Lower leg skin (tissue), 4 donors: Measurements from ENCODE around the gene TMCO4. TPM values are rescaled to one million over a fixed set of nuclear protein-coding genes. Genes with fewer than 3 reads are reported as not detected.

ENCODE experiments used
- DNase-seq, 2 donors: peaks; one replicate each; pipeline ENCODE4 v3.0.0-alpha.2; 2019; ENCODE audit warnings: low spot score in 2 of 2
- H3K4me3 ChIP-seq: fragments of 200-600 bp; sonication (generic); 2 replicates; pipeline ENCODE4 v1.5.1; 2017; ENCODE audit warnings: mild to moderate bottlenecking, low read depth; ENCODE audit not compliant: poor library complexity, severe bottlenecking
- CTCF ChIP-seq, 3 donors: fragments of 450-650 bp; IDR thresholded peaks; one replicate each; pipeline ENCODE4 v1.5.1; 2016; ENCODE audit warnings: antibody characterized with exemption in 3 of 3, mild to moderate bottlenecking in 3 of 3, moderate library complexity in 2 of 3
- POLR2A ChIP-seq, 2 donors: fragments of 450-650 bp; IDR thresholded peaks; one replicate each; pipeline ENCODE4 v1.6.1; 2016 to 2017; ENCODE audit warnings: antibody characterized with exemption in 2 of 2, mild to moderate bottlenecking in 1 of 2, moderate library complexity in 1 of 2
- WGBS, 2 donors: methylation state at CpG; one replicate each; pipeline ENCODE4 v1.1.5; 2018; 5-methylcytosine and 5-hydroxymethylcytosine counted together
- intact Hi-C: fragments of 100-400 bp; cut with DNase I; formaldehyde crosslinking; loops from one replicate; pipeline ENCODE4 v1.15.0; 2023; ENCODE audit warnings: low total_unique reads
- total RNA-seq, 4 donors: library from RNA; depleted of rRNA; stranded (reverse); fragments of >200 nt; gene quantifications; one replicate each; pipeline ENCODE4 v1.1.0, GENCODE V29; 2016

The TMCO4 gene
- total RNA-seq, 4 donors from 2014 or later, result 10.6 to 26.7 (median 18.7) TPM

DNA sequence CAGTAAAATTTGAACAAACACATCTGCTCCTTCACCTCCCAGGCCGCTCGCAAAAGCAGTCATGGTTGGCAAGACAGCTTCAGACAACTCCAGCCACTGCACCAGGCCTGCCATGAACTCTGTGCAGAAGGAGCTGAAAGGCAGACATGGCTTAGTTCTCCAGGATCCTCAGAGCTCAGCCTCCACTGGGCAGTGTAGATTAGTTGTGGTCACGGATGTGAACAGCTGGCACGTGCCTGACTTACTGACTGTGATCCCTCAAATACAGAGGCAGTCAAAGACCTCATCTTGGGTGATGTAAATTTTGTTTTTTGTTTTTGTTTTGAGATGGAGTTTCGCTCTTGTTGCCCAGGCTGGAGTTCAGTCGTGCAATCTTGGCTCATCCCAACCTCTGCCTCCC is 28.4 kb downstream of the TMCO4 start:
- intact Hi-C loops, result no loop called here
- TF ChIP-seq CTCF (IDR thresholded peaks at IDR 0.05), result no peak
- no peak for TF ChIP-seq POLR2A (IDR thresholded peaks at IDR 0.05)
- no peak for DNase-seq
- WGBS, 2 donors, result 93 to 95% methylated on average over 6 of the region's 6 CpGs
- H3K4me3 ChIP-seq, result no peak overlapping the region

DNA sequence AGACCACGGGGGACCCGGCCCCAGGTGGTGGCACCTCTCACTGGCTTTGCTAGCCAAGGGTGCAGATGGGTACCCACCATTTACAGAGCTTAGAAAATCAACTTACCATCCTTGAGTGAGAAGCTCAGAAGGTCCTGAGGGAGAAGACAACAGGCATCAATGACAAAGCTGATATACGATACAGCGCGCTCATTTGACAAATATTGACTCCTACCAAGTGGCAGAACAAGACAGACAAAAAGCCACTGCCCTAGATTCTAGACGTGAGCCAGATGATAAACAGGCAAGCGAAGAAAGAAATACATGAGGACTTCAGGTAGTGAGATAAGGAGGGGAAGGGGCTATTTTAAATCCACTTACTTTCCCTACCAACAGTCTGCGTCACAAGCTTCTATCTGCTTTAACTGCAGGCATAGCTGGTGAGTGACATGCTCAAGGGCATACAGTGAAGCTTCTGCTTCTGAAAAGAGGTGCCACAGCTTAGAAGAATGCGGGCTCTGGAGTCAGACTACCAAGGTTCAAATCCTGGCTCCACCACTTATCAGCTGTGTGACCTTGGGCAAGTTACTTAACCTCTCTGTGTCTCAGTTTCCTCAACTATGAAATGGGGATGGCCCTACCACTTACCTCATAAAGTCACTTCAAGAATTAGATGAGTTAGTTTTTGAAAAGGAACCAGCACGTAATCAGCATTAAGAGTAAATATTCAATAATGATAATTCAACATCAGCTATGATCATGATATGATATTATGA is 29.1 kb downstream of the TMCO4 start:
- intact Hi-C loops, result no loop called here
- TF ChIP-seq CTCF (IDR thresholded peaks at IDR 0.05) (no peak), POLR2A (IDR thresholded peaks at IDR 0.05) (no peak)
- H3K4me3 ChIP-seq, result no peak overlapping the region
- WGBS, 2 donors, result 81 to 84% methylated on average over 10 of the region's 10 CpGs
- no peak for DNase-seq

- intact Hi-C loops, result no loop called here
- DNase-seq, result no peak
- no peak overlapping the region for H3K4me3 ChIP-seq
- 80 to 86% methylated on average over 10 of the region's 10 CpGs for whole genome bisulfite sequencing, 2 donors
- no peak for TF ChIP-seq CTCF (IDR thresholded peaks at IDR 0.05)
- no peak for TF ChIP-seq POLR2A (IDR thresholded peaks at IDR 0.05)
Measured at GRCh38 chr1:19769211-19769932, 30.3 kb downstream of the TMCO4 start.

GRCh38 chr1:19768353-19769210 is 31.1 kb downstream of the TMCO4 start:
- TF ChIP-seq CTCF (IDR thresholded peaks at IDR 0.05), result no peak
- TF ChIP-seq POLR2A (IDR thresholded peaks at IDR 0.05), result no peak
- H3K4me3 ChIP-seq, result no peak overlapping the region
- intact Hi-C loops, result no loop called here
- DNase-seq, result no peak
- WGBS, 2 donors, result 88 to 90% methylated on average over 18 of the region's 18 CpGs

DNA sequence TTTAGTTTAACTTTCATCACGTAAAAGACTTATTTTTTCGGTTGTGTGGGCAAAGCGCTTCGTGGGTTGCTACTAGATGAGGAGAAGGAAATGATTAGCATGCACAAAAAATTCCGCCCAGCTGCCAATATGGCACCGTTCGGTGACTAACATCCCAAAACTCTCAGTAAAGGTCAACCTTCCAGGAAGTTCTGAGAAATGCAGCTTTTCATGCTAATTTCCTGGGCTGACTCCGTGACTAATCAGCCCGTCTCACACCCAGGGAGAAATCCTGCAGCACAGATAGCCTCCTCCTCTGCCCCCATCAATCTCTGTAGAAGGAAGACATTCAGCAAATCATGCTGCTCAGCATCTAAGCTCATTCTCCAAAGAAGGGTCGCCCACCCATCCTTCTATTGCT is 34.1 kb downstream of the TMCO4 start:
- intact Hi-C loops, result no loop called here
- WGBS, 2 donors, result 66 to 71% methylated on average over 10 of the region's 10 CpGs
- no peak for DNase-seq
- H3K4me3 ChIP-seq, result no peak overlapping the region
- TF ChIP-seq POLR2A (IDR thresholded peaks at IDR 0.05) (no peak), CTCF (IDR thresholded peaks at IDR 0.05) (no peak)
